ENCODE results near the gene ABCA7. TPM values are rescaled to one million over a fixed set of nuclear protein-coding genes. Genes with fewer than 3 reads are reported as not detected.

ABCA7 gene
- polyA plus RNA-seq, 12 donors, result 7.1 to 23.7 (median 18.2) TPM; not detected in 1

GRCh38 chr19:1055028-1055425 is 15.1 kb downstream of the ABCA7 start:
- no peak for DNase-seq

DNA sequence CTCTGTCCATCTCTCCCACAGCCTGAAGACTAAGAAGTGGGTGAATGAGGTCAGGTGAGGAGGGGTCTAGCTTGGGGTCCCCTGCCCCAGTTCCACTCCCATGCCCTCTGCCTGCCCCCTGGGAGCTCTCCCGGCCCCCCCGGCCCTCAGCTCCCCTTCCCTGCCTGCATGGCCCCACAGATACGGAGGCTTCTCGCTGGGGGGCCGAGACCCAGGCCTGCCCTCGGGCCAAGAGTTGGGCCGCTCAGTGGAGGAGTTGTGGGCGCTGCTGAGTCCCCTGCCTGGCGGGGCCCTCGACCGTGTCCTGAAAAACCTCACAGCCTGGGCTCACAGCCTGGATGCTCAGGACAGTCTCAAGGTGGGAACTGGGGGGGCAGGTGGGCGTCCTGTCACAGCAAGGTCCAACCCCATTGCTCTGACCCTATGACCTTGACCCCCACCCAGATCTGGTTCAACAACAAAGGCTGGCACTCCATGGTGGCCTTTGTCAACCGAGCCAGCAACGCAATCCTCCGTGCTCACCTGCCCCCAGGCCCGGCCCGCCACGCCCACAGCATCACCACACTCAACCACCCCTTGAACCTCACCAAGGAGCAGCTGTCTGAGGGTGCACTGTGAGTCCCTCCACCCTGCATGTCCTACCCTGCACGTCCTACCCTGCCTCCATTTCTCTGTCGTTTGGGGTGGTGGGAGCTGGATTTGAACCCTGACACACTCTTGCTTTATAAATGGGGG is 16.1 kb downstream of the ABCA7 start:
- no peak for DNase-seq

GRCh38 chr19:1057176-1057855 is 17.4 kb downstream of the ABCA7 start:
- no peak for DNase-seq

- DNase-seq, result no peak
Observed at GRCh38 chr19:1058112-1058511, 18.2 kb downstream of the ABCA7 start.

DNA sequence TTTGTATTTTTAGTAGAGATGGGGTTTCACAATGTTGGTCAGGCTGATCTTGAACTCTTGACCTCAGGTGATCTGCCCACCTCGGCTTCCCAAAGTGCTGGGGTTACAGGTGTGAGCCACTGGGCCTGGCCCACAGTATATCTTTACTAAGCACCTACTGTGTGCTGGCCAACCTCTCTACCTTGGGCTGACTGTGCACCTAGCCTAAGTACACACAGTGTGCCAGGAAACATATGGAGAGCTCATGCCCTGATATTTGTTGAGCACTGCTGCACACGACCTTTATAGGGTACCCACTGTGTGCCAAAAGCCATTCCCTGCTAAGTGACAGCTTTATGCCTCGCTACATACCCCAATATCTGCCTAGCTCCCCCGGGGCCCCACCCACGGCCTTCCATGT is 20.8 kb downstream of the ABCA7 start:
- DNase-seq, result no peak

DNA sequence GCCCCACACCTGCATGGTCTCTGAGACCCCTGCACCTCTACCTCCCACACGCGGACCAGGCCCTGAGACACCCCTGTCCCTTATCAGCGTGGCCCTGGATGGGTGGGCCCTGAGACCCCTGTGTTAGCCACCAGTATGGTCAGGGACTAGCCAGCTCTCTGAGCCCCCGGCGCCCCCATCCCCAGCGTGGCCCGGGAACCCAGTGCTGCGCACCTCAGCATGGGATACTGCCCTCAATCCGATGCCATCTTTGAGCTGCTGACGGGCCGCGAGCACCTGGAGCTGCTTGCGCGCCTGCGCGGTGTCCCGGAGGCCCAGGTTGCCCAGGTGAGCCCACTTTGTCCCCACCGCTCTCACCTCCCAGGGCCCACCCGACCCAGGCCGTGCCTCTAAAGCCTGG is 22.1 kb downstream of the ABCA7 start:
- no peak for DNase-seq

GRCh38 chr19:1062387-1063029 is 22.6 kb downstream of the ABCA7 start:
- no peak for DNase-seq

GRCh38 chr19:1063030-1063908 is 23.4 kb downstream of the ABCA7 start:
- DNase-seq, result no peak

DNA sequence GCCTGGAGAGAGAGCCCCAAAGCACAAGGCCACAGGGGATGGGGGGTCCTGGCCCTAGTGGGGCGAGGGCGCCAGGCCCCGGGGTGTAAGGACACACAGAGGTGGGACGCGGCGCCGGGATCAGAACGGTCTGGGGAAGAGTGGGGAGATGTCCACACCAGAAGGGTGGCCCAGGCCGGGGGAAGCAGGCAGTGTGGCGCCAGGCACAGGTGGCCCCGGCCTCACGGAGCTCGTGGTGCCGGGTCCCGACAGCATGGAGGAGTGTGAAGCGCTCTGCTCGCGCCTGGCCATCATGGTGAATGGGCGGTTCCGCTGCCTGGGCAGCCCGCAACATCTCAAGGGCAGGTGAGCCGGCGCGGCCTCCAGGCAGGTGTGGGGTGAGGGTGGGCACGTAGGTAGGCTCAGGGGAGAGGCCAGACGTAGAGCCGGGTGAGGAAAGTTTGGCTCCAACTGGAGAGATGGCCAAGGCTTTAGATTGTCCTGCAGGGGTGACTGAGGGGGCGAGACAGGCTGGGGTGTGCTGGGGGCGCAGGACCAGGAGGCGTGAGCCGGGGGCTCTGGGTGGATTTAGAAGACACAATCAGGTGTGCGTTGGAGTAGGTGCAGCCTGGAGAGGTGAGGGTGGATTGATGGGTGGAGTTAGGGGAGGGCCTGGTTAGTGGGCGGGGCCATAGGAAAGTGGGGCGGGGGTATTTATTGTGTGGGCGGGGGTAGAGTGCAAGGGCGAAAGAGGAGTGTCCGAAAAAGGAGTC is 24.2 kb downstream of the ABCA7 start:
- no peak for DNase-seq

DNA sequence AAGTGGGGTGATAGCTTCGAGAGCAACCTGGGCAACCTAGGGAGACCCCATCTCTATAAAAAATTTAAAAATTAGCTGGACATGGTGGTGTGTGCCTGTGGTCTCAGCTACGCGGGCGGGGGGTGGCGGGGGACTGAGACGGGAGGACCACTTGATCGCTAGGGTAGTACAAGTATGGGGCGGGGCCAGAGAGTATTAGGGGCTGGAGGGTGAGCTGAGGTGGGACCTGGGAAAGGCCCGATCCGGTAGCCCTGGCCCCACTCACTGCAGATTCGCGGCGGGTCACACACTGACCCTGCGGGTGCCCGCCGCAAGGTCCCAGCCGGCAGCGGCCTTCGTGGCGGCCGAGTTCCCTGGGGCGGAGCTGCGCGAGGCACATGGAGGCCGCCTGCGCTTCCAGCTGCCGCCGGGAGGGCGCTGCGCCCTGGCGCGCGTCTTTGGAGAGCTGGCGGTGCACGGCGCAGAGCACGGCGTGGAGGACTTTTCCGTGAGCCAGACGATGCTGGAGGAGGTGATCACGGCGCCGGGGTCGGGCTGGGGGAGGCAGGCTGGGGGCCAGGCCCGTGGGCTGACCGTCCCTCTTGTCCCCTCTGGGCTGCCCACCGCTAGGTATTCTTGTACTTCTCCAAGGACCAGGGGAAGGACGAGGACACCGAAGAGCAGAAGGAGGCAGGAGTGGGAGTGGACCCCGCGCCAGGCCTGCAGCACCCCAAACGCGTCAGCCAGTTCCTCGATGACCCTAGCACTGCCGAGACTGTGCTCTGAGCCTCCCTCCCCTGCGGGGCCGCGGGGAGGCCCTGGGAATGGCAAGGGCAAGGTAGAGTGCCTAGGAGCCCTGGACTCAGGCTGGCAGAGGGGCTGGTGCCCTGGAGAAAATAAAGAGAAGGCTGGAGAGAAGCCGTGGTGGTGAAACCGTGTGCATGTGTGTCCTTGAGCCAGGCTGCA is 25.0 kb downstream of the ABCA7 start:
- DNase-seq, result peak; percentile 68

- DNase-seq, result no peak
Observed at GRCh38 chr19:1065606-1066109, 25.8 kb downstream of the ABCA7 start.

- DNase-seq, result no peak
Observed at GRCh38 chr19:1066251-1066747, 26.4 kb downstream of the ABCA7 start.

DNA sequence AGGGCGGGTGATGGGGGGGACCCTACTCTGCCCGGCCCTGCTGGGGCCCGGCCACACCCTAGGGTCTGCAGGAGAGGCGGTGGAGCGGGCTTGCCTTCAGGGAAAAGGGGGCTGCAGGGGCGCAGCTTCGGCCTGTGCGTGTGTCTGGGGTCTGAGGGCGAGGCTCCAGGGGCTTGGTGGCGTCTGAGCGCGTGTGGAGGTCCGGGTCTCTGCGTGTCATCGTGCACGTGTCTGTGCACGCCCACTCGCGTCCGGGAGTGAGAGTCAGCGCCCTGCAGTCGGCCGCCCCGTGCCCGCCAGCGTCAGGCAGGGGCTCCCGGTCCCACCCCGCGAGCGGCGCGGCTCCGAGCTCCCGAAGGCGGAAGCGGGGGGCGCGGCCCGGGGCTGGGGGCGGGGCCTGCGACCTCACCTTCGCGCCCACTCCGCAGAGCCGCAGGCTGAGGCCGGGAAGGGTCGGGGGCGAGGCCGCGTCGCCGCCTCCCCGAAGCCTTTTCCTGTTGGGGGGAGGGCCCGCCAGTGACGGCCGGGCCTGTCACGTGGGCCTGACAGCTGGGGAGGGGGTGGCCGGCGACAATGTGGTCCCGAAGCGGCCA is 26.9 kb downstream of the ABCA7 start, which contains the start of gene ARHGAP45:
ARHGAP45 (plus strand) TSS at position 420 of the 593 bp plus-strand sequence. CDS start 239 bp downstream, outside the sequence.
- no peak for DNase-seq

DNA sequence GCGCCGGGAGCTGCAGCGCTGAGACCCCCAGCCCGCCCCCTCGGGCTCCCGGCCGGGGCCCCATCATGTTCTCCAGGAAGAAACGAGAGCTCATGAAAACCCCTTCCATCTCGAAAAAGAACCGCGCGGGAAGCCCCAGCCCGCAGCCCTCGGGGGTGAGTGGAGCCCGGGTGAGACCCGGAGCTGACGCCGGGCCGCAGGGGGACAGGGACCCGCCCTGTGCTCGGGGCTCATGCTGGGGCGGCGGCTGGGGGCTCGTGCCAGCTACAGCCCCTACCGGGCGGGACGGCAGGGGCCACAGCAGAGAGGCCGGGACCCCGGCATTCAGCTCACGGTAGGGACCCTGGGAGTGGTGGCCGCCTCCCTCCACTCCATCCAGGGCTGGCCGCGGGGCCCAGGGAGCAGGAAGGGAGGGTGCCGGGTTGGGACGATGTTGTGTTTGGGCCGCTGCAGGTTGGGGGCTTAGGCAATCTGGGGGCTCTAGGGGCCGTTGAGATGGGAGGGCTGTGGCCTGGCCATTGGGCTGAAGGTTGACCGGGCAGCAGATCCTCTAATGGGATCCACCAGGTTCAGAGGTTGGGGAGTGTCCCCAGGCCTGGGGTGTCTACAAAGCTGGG is 27.5 kb downstream of the ABCA7 start:
- DNase-seq, result no peak

GRCh38 chr19:1068009-1069001 is 28.4 kb downstream of the ABCA7 start:
- DNase-seq, result no peak

DNA sequence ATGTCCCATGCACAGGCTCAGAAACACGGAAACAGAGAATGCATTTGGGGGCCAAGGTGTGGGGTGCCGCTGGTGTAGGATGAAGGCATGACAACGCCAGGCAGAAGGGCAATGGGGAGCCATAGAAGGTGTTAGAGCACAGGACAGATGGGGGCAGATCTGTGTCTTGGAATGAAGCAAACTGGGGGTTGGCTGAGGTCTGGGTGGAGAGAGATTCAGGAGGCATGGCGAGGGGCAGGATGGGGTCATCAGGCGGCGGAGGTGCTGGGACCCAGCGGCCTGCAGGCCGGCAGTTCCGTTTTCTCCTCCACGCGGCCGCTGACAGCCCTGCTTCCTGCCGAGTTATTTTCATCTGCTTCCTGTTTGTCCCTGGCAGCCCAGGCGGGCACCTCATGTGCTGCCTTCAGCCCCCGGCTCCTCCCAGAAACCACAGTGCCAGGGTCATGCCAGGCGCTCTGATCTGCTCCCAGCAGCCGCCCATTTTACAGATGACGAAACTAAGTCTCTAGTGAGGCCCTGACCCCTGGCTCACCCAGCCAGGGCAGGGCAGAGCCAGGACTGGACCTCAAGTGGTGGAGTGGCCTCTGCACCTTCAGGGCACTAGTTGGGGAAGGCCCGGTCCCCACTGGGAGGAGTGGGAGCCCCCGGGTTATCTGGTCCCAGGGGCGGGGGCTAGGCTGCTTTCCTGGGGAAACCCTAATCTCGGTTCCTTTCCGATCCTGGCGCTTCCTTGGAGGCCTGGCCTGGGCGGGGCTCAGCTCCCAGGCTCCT is 29.3 kb downstream of the ABCA7 start:
- DNase-seq, result no peak

GRCh38 chr19:1070576-1070930 is 30.6 kb downstream of the ABCA7 start:
- DNase-seq, result no peak

All from muscle of arm (tissue), 12 donors.